OCI-LY1 (cell line): Measurements from ENCODE around the gene MPHOSPH9.

Experiments
- CTCF ChIP-seq: fragments of 200-600 bp; sonication (generic), shearing (Covaris generic); IDR thresholded peaks from 2 replicates; pipeline ENCODE4 v1.5.1; 2017; ENCODE audit warnings: mild to moderate bottlenecking, antibody characterized with exemption, low read length, moderate library complexity, mixed read lengths
- EZH2 ChIP-seq: fragments of 200-600 bp; sonication (generic), shearing (Covaris generic); IDR thresholded peaks from 2 replicates; pipeline ENCODE4 v1.8.0; 2017; ENCODE audit warnings: borderline replicate concordance, mixed run types, mild to moderate bottlenecking, antibody characterized with exemption, low read length, moderate library complexity, mixed read lengths

- no peak for TF ChIP-seq EZH2
- TF ChIP-seq CTCF = no peak
Observed at GRCh38 chr12:123165537-123165936, 67.4 kb downstream of the MPHOSPH9 start.
